ENCODE results near the gene VKORC1.
A peak's percentile ranks its signal among the peaks of the same experiment; 100 is the strongest.

Gene VKORC1

DNA sequence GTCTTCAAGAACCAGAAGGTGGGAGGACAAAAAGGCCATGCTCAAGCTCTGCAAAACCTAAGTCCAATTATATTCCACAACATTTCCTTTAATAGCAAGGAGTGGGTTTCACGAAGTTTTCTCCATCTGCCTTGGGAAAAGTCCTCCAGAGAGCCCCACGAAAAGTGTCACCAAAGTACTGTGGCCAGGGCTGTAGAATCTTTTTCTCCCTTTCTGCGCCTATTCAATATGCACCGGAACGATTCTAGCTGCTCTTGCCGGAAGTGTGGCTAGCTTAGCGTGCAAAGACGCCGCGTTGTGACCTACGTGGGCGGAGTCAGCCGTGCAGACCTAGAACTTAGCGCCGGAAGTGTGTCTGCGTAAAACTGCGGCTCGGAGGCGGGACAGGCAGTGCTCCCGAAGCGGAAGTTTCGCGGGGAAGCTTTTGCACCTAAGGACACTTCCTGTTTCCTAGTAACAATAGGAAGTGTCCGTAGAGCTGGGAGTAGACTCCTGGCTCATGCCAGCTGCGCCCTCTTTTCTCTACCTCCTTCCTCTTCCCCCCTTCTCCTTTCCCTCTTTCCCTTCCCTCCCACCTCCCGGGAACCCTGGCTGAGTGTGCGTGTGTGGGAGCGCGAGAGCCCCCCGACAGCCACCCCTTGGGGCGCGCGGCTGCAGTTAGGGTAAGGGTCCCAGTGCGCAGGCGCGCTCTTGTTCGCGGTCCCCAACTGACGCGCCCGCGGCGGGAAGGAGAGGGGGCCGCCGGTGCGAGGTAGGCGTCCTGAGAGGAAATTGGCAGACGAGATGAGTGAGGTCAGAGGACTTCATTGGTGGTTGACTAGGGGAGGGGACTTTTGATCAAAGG, 20.4 kb downstream of the VKORC1 start, which contains the start of the genes ZNF646 and ZNF668:
TSS of gene ZNF646 (plus strand) at position 453 of the 844 bp plus-strand sequence. CDS start 1,903 bp downstream, outside the sequence.
TSS of gene ZNF668 (minus strand) at position 271 of the 844 bp plus-strand sequence. CDS start 9,781 bp downstream, outside the sequence.
- TF ChIP-seq, protein P1, sequence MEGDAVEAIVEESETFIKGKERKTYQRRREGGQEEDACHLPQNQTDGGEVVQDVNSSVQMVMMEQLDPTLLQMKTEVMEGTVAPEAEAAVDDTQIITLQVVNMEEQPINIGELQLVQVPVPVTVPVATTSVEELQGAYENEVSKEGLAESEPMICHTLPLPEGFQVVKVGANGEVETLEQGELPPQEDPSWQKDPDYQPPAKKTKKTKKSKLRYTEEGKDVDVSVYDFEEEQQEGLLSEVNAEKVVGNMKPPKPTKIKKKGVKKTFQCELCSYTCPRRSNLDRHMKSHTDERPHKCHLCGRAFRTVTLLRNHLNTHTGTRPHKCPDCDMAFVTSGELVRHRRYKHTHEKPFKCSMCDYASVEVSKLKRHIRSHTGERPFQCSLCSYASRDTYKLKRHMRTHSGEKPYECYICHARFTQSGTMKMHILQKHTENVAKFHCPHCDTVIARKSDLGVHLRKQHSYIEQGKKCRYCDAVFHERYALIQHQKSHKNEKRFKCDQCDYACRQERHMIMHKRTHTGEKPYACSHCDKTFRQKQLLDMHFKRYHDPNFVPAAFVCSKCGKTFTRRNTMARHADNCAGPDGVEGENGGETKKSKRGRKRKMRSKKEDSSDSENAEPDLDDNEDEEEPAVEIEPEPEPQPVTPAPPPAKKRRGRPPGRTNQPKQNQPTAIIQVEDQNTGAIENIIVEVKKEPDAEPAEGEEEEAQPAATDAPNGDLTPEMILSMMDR (conservative IDR thresholded peaks at IDR 0.05): no peak
- peak within 1 kb of the TSS; percentile 88 for H3K27ac ChIP-seq

DNA sequence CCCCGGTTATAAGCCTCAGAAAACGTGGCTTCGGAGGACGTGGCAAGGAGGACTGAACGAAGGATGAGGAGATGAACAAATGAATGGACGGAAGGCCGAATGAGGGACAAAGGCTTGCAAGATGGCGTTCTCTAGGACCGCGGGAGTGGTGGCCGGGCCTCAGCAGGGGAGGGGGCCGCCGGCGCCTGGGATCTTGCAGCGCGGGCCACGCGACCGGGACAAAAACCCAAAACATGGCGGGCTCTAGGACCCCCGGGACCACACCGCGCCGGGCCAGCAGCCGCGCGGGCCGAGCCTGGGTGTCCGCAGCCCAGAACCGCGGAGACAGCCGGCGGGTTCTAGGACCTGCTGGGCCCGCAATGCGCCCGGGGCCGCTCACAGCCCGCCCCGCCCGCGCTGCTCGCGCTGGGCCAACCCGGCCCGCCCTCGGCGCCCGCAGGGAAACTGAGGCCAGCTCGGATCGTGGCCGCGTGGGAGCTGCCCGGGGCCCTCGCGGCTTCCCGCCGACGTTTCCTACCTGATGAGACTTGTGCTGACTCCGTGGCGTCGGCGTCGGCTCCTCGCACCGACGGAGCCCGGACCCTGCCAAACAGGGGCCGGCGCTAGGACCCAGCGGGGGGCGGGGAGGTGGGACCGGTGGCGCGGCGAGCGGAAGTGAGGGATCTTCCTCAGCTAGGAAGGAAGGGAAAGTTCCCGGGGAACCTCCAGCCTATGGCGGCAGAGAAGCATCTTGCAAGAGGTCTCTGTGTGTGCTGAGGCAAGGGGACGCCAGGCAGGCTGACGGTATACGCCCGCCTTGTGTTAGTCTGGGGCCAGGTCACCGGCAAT, 21.2 kb downstream of the VKORC1 start:
- TF ChIP-seq, protein P1 (conservative IDR thresholded peaks at IDR 0.05): no peak
- peak overlapping the region; percentile 88 for H3K27ac ChIP-seq

GRCh38 chr16:31072540-31073141, 22.0 kb downstream of the VKORC1 start:
- peak overlapping the region; percentile 88 for H3K27ac ChIP-seq
- TF ChIP-seq, protein P1 (conservative IDR thresholded peaks at IDR 0.05): no peak

- TF ChIP-seq, protein P1 (conservative IDR thresholded peaks at IDR 0.05): no peak
- H3K27ac ChIP-seq: peak overlapping the region; percentile 88
Measured at GRCh38 chr16:31071861-31072260, 22.7 kb downstream of the VKORC1 start.

DNA sequence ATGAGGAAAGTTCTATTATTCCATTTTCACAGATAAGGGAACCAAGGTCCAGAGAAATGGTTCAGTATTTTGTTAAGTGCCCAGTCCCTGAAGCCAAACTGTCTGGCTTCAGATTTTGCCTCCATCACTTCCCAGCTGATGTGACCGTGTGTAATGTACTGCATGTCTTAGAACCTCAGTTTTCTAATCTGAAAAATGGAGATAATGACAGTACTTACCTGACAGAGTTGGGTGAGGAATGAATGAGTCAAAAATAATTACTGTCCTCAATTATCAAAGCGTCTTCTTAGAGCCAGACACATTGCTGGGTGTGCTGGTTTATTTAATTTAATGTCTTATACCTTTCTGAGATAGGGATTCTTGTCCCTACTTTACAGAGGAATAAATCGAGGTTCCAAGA, 27.3 kb downstream of the VKORC1 start:
- no peak overlapping the region for H3K27ac ChIP-seq
- TF ChIP-seq, protein P1 (conservative IDR thresholded peaks at IDR 0.05): no peak

DNA sequence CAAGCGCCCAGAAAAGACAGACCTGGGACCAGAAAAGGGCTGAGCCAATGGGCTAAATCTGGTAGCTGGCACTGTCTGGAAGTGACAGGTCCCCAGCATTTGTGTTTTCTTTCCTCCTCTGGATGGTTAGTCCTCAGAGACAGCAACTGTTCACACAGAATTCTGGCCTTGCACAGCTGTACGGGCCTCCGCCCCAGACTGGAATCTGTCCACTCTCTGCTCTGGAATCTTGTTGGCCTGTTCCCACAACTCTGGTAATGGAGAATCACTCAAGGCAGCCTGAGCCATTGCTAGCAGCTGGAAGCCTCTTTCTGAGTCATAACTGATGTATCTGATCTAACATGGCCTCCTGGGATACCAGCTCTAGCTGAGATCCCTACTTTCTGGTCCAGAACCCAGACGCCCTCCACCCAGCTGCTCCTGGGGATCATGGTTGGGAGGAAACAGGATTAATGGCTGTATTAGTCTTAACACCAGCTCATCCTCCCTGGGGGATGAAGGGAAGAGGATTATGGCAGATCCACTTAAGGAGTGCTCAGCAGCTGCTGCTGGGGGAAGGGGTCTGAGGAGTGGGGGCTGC, 29.6 kb downstream of the VKORC1 start:
- no peak overlapping the region for H3K27ac ChIP-seq

More for the DNA sequence above, 29.6 kb downstream of the VKORC1 start:
- TF ChIP-seq, protein P1 (conservative IDR thresholded peaks at IDR 0.05): no peak

Measured in VCaP (cell line).